Cardiac septum (tissue), 1 donor: ENCODE data around the gene KCTD4. TPM values are rescaled to one million over a fixed set of nuclear protein-coding genes. Genes with fewer than 3 reads are reported as not detected.
"Not testable (repeated sequence)": the region's sequence is repeated elsewhere in the genome, so short reads cannot be mapped to it uniquely, and the experiment has no call there.

Source experiments
- DNase-seq: peaks from one replicate; pipeline ENCODE4 v3.0.0-alpha.2; 2020; ENCODE audit warnings: low spot score
- intact Hi-C: fragments of 100-400 bp; cut with DNase I; formaldehyde crosslinking; loops from one replicate; pipeline ENCODE4 v1.14.0; 2022
- total RNA-seq: library from RNA; stranded (reverse); fragmentation: NEBNext Ultra II Directional; extraction: Animal tissue kit (Norgen Biotek cat#: 25700); gene quantifications from one replicate; pipeline ENCODE4 v1.2.1, GENCODE V29; 2021
- donor health status: DM: no; HTN: no; CAD: no.

KCTD4 gene
- total RNA-seq, 1 donor from 2014 or later, result not detected

- intact Hi-C loops, result no loop called here
- no peak for DNase-seq
Measured at GRCh38 chr13:45218689-45219088, 17.8 kb upstream of the KCTD4 start.

DNA sequence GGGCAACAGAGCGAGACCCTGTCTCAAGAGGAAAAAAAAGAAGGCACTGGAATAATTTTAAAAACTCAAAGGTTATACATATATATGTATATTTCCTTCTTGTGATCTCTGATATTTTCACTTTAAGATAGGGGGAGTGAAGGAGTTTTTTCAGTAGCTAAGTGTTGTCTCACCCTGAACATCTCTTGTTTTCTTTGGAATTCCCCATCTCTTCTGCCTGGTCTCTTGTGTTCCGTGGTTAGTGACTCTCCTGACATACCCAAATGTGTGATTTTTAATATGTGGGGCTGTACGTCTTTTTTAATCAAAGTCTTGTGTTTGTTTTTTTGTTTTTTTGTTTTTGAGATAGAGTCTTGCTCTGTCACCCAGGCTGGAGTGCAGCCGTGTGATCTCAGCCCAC is 15.3 kb upstream of the KCTD4 start:
- intact Hi-C loops, result no loop called here
- DNase-seq, result no peak

DNA sequence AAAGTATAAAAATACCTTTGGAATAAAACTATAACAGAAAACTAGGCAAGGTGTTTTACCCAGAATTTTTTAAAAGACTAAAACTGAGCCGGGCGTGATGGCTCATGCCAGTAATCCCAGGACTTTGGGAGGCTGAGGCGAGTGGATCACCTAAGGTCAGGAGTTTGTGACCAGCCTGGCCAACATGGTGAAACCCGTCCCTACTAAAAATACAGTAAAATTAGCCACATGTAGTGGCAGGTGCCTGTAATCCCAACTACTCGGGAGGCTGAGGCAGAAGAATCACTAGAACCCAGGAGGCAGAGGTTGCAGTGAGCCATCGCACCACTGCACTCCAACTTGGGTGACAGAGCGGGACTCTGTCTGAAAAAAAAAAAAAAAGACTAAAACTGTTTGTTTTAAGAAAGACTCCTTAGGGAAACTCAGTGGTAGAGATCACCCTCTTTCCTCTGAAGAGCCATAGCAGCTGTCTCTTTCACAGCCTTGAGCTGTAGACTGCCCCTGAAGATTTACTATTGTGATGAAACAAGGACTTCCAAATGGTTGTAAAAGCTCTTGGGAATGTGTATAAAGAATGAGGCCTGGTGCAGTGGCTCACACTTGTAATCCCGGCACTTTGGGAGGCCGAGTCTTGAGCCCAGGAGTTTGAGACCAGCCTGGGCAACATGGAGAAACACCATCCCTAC is 14.7 kb upstream of the KCTD4 start:
- intact Hi-C loops, result no loop called here
- DNase-seq, result no peak

DNA sequence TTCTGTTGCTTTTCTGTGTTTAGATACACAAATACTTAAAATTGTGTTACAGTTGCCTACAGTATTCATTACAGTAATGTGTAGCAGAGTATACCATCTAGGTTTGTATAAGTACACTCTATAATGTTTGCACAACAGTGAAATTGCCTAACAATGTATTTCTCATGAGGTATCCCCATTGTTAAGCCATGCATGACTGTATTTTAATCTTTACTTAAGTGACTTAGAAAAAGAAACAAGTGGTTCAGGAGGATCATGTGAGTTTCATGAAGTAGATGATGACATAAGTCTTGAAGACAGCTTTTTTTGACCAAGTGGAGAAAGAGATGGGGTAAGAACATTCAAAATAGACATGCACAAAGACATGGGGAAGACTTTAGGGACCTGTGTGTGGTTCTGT is 8.4 kb upstream of the KCTD4 start:
- no peak for DNase-seq
- intact Hi-C loops, result loop anchor here (10.0 kb wide), 1 partner anchor 74 kb away; no protein-coding TSS in a partner anchor

GRCh38 chr13:45208132-45208531 is 7.3 kb upstream of the KCTD4 start:
- DNase-seq, result no peak
- intact Hi-C loops, result loop anchor here (10.0 kb wide), 1 partner anchor 73 kb away; no protein-coding TSS in a partner anchor

DNA sequence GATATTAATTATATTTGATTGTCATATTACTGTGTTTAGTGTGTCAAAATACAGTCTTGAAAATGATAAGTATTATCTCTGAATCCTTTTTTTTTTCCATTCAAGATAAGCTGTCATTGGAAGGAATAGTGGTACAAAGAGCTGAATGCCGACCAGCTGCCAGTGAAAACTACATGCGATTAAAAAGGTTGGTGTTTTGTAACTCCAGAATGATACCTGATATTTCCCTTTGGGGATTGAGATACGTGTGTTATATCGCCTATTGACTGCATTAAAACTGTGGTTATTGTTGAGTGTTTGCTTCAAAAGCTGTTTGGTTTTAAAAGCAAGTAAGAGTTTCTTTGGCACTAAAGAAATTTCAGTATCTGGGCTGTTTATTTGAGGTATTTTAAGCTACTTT is 6.5 kb upstream of the KCTD4 start:
- intact Hi-C loops, result loop anchor here (10.0 kb wide), 1 partner anchor 73 kb away; no protein-coding TSS in a partner anchor
- DNase-seq, result no peak

GRCh38 chr13:45206340-45206739 is 5.5 kb upstream of the KCTD4 start:
- DNase-seq, result no peak
- intact Hi-C loops, result loop anchor here (10.0 kb wide), 1 partner anchor 72 kb away; no protein-coding TSS in a partner anchor

- intact Hi-C loops, result loop anchor here (10.0 kb wide), 1 partner anchor 70 kb away; no protein-coding TSS in a partner anchor
- DNase-seq, result no peak
Measured at GRCh38 chr13:45205124-45205523, 4.3 kb upstream of the KCTD4 start.

DNA sequence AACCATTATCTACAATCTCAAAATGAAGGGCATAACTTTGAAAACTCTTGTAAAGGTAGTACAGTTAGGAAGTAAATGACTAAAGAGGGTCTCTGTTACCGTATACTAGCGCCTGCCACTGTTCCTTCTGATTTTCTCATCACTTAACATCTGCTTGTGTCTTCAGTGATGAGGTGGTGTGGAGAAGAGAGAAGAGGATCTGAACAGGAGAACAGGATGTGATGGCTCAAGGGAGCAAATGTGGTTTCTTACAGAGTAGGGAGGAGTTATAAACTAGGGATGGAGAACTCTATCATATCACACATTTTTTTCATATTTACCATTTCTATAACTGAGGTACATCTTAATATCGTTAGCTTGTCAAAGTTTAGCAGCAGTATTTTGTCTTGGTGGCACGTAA is 1.1 kb downstream of the KCTD4 start:
- DNase-seq, result no peak
- intact Hi-C loops, result loop anchor here (10.0 kb wide), 1 partner anchor 65 kb away; no protein-coding TSS in a partner anchor

DNA sequence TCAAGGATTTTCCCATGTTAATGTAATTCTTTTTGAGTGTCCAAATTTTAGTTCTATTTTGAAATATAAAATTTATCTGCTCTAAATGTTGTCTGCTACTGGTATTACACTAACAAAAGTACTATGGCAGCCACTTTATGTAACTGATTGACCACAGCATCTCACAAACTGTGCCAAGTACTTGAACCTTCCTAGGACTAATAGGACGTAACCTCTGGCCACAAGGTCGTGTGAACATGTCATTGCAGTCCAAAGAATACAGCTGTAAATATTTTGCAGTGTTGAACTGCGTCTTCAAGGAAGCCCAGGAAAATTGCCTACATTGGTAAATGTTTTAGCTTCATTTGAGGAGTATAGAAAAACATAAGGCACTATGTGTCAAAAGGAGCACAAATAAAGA is 1.9 kb downstream of the KCTD4 start:
- intact Hi-C loops, result no loop called here
- no peak for DNase-seq

DNA sequence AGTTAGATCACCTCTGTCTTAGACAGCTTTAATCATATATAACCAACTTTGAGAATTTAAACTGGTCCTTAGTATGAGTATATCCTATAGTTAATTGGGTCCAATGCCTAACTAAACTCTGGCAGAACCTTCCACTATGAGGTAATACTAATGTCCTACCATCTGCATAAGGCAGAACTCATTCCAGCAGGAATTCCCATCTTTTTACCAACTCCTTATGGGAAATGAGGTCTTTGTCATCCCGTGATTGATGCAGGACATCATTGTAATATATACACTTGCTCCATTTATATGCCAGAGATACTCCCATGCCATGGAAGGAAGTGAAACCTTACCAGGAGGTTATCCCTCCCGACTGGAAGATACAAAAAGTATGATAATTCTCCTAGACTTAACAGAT is 2.8 kb downstream of the KCTD4 start:
- intact Hi-C loops, result no loop called here
- DNase-seq, result no peak

GRCh38 chr13:45196622-45197021 is 4.2 kb downstream of the KCTD4 start:
- no peak for DNase-seq
- intact Hi-C loops, result no loop called here

GRCh38 chr13:45196096-45196495 is 4.7 kb downstream of the KCTD4 start:
- intact Hi-C loops, result no loop called here
- no peak for DNase-seq

- intact Hi-C loops, result no loop called here
- DNase-seq, result no peak
Measured at GRCh38 chr13:45195421-45195820, 5.4 kb downstream of the KCTD4 start.

GRCh38 chr13:45194081-45194939 is 6.5 kb downstream of the KCTD4 start:
- DNase-seq, result no peak
- intact Hi-C loops, result no loop called here

DNA sequence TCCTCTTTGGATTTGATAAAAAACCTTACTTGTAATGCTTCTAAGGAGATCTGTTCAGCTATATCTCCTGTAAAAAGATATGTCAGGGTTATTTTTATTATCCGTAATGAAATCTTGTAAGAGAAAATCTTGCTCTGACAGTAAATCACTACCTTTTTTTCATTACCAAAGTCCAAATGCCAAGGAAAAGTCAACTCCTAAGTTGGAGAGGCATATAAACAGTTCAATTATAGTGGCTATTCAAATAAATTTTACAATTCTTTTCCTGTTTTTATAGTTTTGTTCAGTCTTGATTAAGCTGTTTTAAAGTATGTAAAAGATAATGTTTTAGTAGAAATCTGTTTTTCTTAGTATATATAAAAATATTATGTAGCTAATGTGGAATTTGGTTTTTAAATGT is 9.0 kb downstream of the KCTD4 start:
- no peak for DNase-seq
- intact Hi-C loops, result no loop called here

- DNase-seq, intact Hi-C loops: not testable (repeated sequence)
Measured at GRCh38 chr13:45189511-45189910, 11.3 kb downstream of the KCTD4 start.

DNA sequence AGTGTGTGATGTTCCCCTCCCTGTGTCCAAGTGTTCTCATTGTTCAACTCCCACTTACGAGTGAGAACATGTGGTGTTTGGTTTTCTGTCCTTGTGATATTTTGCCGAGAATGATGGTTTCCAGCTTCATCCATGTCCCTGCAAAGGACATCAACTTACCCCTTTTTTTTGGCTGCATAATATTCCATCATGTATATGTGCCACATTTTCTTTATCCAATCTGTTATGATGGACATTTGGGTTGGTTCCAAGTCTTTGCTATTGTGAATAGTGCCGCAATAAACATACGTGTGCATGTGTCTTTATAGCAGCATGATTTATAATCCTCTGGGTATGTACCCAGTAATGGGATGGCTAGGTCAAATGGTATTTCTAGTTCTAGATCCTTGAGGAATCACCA is 11.8 kb downstream of the KCTD4 start:
- intact Hi-C loops, result not testable (repeated sequence)

DNA sequence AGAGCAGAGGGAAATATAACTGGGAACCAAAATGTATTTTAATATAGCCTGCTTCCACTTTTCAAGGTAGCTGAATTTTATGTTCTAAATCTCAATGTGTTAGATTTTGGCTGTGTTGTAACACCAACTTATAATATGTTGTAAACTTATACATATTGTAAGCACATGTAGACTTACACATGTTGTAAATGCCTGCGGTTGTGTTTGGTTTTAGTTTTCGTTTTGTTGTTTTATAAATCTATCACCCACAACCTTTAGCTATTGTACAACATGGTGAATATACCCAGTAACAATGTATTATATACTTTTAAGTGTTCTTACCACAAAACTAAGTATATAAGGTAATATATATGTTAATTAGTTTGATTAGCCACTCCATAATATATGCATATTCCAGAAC is 15.6 kb downstream of the KCTD4 start:
- DNase-seq, result no peak
- intact Hi-C loops, result no loop called here

More for the DNA sequence above, 11.8 kb downstream of the KCTD4 start:
- not testable (repeated sequence) for DNase-seq

GRCh38 chr13:45184693-45185092 is 16.2 kb downstream of the KCTD4 start:
- no peak for DNase-seq
- intact Hi-C loops, result no loop called here
